ENCODE results near the gene ERMP1.

Gene ERMP1

GRCh38 chr9:5853617-5854016 is 20.7 kb upstream of the ERMP1 start:
- DNase-seq (ENCODE audit: low read depth): no peak

DNA sequence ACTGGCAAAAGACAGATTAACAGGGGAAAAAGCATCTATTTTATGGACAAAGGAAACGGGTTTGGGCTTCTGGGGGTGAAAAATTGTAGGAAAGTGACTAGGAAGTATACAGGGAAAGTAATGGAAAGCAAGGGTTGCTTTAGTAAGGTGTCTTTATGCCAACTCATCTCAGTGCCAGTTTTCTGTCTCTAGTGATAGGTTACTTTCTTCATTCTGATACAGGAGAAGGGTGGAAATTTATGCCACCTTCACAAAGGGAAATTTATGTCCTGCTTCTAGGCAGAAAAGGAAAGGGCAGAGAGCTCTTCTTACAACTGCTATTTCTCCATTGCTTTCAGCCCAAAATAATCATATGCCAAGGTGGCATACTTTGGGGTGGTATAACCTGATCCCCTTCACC is 20.1 kb upstream of the ERMP1 start:
- DNase-seq (ENCODE audit: low read depth): no peak

DNA sequence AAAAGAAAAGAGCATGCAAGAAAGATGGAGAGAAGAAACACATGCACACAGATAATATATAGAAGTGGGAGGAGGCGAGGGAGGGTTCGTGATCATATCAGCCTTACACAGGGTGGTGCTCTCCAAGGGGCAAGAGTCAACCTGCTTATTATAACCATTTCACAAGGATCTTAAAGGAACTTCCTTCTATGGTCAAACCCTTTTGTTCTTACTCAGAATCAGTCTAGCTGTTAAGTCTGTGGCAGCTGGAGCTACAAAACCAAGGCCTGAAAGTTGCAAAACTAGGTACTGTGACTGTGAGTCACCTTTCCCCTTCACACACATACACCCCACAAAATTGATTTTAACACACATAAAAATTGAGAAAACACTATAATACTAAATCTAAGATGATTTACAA is 18.5 kb upstream of the ERMP1 start:
- no peak for DNase-seq (ENCODE audit: low read depth)

- DNase-seq (ENCODE audit: low read depth): no peak
Observed at GRCh38 chr9:5850724-5851122, 17.8 kb upstream of the ERMP1 start.

- no peak for DNase-seq (ENCODE audit: low read depth)
Observed at GRCh38 chr9:5848372-5848882, 15.5 kb upstream of the ERMP1 start.

DNA sequence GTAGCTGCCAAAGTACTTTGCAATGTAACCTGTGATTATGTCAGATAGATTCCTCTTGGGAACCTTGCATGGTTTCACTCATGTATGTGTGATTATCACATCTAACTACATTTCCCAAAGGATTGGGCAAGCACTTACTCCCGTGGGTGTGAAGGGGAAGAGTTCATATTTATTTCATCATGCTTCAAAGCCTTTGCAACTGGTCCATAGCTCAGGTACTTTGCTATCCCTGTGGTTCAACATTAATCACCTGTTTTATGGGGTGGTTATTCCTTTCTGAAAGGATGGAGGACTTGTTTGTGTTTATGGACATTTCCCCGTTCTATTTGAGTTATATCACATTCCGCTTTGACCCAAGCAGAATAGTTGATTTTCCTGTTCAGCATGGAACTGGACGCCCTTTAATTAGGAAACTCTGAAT is 13.6 kb upstream of the ERMP1 start:
- no peak for DNase-seq (ENCODE audit: low read depth)

- DNase-seq (ENCODE audit: low read depth): no peak
Observed at GRCh38 chr9:5846096-5846495, 13.2 kb upstream of the ERMP1 start.

GRCh38 chr9:5845157-5845531 is 12.2 kb upstream of the ERMP1 start:
- no peak for DNase-seq (ENCODE audit: low read depth)

GRCh38 chr9:5843794-5844471 is 11.0 kb upstream of the ERMP1 start:
- no peak for DNase-seq (ENCODE audit: low read depth)

GRCh38 chr9:5842929-5843793 is 10.2 kb upstream of the ERMP1 start:
- DNase-seq (ENCODE audit: low read depth): no peak

- DNase-seq (ENCODE audit: low read depth): peak; percentile 21
Observed at GRCh38 chr9:5841771-5842573, 9.1 kb upstream of the ERMP1 start.

DNA sequence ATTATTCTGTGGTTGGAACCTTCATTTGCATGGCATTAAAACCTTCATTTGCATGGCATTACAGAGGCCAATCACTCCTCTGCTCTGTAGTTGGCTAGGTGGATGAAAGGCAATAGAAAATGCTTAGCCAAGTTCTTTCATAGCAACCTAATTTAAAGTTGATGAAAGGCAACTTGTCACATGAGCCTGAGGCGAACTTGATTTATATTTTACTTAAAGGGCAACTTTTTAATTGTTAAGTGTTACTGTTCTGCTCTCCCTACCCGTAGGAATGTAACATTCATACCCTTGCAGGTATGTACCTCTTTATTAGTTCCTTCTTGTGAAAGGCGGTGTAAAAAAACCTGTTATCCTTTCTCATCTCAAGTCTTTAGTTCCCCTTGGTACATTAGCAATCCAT is 7.9 kb upstream of the ERMP1 start:
- no peak for DNase-seq (ENCODE audit: low read depth)

DNA sequence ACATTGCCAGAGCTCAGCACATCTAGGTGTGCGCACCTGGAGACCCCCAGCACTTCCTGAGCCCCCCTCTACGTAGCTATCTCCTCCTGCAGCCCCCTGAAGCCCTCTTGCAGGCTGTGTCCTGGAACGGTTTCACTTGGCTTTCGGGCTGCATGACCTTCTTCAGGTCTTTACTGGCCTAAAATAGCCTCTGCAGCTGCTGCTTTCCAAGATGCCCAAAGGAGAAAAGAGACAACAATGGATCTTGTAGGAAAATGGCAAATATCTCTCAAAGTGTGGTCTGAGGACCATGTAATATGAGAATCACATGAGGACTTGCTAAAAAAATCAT is 6.6 kb upstream of the ERMP1 start:
- no peak for DNase-seq (ENCODE audit: low read depth)

GRCh38 chr9:5838884-5839571 is 6.1 kb upstream of the ERMP1 start:
- no peak for DNase-seq (ENCODE audit: low read depth)

DNA sequence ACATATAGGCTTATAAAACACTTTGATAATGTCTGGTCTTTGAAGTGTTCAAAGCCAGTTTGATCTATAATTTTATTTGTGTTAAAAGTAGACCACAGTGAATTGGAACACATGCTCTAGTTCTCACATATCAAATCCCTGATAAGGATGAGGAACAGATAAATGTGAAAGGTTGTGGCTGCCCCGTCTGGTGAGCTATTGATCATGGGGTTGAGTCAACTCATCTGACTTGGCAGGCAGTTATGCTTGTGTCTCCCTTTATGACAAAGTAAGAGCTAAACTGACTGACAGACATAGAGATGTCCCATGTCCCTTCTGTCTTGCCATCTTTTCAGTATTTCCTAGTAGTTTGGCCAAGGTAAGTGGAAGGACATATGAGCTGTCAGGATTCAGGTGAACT is 2.9 kb upstream of the ERMP1 start:
- DNase-seq (ENCODE audit: low read depth): no peak

DNA sequence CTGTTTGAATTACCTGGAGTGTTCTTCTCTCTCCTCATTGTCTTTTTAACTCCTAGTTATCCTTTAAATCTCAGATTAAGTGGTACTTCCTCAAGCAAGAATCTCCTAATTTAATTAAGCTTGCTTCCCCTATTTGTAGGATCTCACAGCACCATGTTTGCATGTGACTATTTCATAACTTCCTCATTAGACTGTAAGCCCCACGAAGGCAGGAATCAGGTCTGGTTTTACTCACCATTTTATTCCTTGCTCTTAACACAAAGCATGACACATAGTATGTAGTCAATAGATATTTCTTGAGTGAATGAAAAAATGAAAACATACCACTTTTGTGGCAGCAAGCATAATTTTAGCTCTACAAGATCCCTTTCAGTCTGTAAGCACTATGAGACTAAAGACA is 1.3 kb upstream of the ERMP1 start:
- no peak for DNase-seq (ENCODE audit: low read depth)

DNA sequence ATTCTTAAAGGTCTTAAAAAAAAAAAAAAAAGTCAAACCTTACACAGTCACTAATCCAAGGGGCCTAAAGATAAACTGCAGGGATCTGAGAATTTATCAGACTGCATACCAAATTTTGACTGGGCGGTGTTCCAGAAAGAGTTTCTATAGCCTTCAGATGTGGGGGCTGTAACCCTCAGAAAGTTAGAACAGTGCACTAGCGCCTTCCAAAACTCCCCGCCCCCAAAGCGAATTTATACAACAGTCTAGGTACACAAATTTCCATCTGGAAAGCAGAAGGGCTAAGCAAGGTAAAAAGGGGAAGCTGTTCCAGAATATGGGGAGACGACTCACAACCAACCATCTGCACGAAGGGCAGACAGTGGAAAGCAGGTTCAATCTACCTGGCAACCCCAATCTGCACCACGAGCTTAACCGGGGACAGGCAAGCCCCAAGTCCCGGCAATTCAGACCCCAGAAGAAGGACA is 813 bp downstream of the ERMP1 start:
- no peak for DNase-seq (ENCODE audit: low read depth)

DNA sequence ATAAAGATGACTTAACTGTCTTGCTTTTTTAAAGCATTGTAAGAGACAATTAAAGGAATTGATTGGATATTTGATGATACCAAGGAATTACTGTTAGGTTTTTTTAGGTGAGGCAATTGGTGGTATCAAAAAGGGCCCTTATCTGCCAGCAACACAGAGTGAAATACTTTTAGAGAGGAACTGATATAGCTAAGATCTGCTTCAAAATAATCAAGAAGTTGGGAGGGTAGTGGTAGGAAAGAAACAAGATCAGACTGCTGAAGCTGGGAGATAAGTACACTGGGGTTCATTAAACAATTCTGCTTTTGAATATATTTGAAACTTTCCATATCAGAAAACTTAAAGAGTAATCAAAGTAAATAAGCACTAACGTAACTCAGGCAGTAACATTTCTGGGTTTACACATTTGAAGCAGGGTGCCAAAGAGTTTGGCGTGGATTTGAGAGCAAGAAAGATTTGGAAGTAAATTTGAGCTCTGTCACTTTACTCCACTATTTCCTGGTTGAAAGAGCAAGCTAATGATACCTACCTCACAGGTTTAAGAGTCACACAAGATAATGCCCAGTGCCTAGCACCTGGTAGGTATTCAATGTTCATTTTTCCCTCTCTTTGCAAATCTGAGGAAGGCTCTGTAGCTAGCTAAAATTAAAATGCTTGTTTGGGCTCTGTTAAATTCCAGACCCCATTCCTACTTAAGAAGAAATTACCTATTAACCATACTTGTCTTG is 6.9 kb downstream of the ERMP1 start:
- DNase-seq (ENCODE audit: low read depth): no peak

- no peak for DNase-seq (ENCODE audit: low read depth)
Observed at GRCh38 chr9:5825223-5825622, 7.7 kb downstream of the ERMP1 start.

GRCh38 chr9:5820425-5820824 is 12.5 kb downstream of the ERMP1 start:
- DNase-seq (ENCODE audit: low read depth): no peak

GRCh38 chr9:5819174-5819573 is 13.7 kb downstream of the ERMP1 start:
- DNase-seq (ENCODE audit: low read depth): no peak
